Measurements from ENCODE around the gene LIMK2. TPM values are rescaled to one million over a fixed set of nuclear protein-coding genes. Genes with fewer than 3 reads are reported as not detected.
"Not testable (repeated sequence)": the region's sequence is repeated elsewhere in the genome, so short reads cannot be mapped to it uniquely, and the experiment has no call there.

Gene LIMK2
- total RNA-seq, 1 donor from 2014 or later, result 75.9 TPM

DNA sequence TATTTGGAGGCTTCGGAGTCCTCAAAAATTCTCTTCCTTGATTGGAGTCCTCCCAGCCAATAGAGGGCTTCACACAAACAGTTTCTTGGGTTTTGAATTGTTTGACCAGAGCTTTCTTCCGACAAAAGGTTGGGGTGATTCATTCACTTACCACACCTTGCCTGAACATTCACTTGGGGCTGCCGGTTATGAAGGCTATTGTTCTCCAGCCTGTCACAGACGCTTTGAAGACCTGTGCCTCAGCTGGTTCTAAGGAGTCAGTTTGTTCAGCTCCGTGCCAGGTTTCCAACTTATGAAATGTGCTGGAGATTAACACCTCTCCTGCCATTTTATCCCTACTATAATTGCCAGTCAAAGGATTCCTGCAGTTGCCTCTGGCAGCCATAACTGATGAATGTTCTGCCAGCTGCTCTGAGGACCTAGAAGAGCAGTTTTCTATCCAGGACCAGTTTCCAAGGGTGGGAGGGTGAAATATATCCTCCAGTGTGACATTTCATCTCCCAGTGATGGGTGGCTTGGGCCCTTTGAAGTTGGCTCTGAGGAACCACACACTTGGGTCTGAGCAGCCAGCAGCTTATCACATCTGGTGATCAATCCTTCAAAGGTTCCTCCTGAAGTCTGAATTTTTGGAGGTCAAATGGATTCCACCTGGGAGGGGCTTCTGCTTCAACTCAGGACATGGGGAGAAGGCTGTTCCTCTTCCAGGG, 31.4 kb downstream of the LIMK2 start:
- DNase-seq (ENCODE audit: low read depth in 2 of 2), result peak in 1 of 2 donors; percentile 62

DNA sequence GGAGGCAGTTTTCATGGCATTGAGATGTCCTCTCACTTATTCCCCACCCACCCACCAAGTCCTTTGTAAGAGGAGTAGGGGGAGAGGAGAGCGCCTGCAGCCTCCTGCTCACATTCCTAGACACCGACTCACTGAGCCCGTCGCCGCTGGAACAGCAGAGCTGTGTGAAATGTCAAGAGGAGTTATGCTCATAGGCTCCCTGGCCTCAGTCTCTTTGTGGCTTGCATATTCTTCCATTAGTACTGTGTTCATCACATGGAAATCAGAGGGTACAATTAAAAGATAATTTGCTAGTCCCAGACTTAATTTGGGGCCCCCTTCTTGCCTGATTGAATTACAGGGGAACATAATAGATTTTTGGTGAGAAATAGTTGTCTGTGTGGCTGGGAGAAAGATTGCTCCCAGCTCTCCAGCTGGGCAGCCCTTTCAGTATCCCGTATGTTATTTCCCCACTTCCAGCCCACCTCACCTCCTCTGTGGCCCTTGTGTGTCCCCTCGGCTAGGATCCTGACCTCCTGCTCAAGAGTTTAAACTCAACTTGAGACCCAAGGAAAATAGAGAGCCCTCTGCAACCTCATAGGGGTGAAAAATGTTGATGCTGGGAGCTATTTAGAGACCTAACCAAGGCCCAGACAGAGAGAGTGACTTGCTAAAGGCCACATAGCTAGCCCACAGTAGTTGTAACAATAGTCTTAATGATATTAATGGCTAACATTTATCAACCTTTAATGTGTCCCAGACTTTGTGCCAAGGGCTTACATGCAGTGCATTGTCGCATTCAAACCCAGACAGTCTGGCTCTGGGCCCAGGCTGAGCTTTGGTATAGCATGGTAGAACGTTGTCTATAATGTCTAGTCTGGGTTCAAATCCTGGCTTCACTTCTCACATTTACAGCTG, 32.2 kb downstream of the LIMK2 start:
- peak in 1 of 2 donors; percentile 79 for DNase-seq (ENCODE audit: low read depth in 2 of 2)

DNA sequence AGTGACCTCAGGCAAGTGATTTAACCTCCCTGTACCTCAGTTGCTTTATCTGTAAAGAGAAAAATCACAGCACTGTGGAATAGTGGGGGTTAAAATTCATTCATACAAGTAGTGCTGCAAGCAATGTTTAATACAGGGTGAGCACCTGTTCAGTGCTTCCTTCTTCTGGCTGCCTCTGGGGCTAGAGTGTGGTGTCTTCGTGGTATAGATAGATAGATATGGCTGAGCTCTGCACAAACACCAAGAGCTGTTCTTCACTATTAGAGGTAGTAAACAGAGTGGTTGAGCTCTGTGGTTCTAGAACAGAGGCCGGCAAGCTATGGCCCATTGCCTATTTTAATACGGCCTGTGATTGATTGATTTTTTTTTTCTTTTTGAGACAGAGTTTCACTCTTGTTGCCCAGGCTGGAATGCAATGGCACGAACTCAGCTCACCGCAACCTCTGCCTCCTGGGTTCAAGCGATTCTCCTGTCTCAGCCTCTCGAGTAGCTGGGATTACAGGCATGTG, 32.9 kb downstream of the LIMK2 start:
- DNase-seq (ENCODE audit: low read depth in 2 of 2), result no peak

DNA sequence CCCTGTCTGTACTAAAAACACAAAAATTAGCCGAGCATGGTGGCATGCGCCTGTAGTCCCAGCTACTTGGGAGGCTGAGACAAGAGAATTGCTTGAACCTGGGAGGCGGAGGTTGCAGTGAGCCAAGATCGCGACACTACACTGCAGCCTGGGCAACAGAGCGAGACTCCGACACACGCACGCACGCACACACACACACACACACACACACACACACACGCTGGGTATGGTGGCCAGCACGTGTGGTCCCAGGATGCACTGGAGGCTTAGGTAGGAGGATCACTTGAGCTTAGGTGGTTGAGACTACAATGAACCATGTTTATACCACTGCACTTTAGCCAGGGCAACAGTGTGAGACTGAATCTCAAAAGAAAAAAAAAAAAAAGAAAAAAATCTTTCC, 33.9 kb downstream of the LIMK2 start:
- not testable (repeated sequence) for DNase-seq (ENCODE audit: low read depth in 2 of 2)

DNA sequence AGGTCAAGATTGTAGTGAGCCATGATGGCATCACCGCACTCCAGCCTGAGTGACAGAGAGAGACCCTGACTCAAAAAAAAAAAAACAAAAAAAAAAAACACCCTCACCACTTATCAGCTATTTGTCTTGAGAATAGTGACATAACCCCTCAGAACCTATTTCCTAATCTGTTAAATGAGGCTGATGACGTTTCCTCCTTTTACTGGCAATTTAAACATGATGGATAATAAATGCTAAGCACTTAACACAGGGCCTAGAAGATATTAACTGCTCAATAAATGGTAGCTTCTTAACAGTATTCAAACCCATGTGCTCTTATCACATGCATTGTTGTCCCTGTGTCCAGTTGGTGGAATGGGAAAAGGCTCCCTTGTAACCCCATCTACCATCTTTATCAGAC, 34.6 kb downstream of the LIMK2 start:
- no peak for DNase-seq (ENCODE audit: low read depth in 2 of 2)

DNA sequence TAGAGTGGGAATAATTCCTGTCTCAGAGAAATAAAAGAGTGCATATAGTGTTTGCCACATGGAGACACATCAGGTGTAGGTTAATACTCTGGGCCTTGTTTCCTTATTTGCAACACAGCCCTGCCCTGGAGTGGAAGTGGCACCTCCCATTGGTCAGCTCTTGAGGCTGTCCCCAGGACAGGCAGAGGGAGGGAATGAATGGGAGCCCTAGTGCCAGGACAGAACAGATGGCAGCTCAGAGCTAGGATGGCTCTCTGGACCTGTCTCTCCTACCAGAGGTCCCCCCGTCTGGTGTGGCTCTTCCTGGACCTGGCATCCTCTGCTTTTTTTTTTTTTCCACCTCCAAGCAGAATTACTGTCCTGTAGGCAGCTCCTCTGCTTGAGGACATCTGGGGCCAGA, 35.6 kb downstream of the LIMK2 start:
- no peak for DNase-seq (ENCODE audit: low read depth in 2 of 2)

DNA sequence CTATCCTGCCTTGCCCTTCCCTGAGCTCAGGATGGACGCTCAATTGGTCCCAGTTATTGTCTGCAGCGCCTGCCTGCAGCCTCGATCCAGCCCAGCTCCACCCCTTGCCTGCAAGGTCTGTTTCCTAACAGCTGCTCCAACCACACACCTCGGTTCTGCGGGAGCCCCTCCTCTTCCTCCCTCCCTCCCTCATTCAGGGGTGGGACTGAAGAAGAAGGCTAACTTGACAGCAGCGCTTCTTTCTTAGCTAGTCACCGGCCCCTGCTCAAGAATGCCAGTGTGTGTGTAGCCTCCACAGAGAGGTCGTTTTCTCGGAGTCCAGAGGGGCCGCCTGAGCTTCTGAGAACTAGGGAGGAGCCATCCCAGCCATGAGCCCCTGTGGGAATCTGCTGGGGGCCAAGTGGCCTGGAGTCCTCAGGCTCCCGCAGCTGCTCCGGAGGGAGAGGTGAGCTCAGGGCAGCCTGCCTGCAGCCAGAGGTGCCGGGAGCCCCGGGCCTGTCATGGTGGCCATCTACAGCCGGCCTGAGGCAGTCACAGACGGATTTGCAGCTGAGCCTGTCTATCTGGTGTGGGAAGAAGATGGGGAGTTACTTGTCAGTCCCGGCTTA, 36.1 kb downstream of the LIMK2 start:
- peak; percentile 30 to 71 for DNase-seq (ENCODE audit: low read depth in 2 of 2)

DNA sequence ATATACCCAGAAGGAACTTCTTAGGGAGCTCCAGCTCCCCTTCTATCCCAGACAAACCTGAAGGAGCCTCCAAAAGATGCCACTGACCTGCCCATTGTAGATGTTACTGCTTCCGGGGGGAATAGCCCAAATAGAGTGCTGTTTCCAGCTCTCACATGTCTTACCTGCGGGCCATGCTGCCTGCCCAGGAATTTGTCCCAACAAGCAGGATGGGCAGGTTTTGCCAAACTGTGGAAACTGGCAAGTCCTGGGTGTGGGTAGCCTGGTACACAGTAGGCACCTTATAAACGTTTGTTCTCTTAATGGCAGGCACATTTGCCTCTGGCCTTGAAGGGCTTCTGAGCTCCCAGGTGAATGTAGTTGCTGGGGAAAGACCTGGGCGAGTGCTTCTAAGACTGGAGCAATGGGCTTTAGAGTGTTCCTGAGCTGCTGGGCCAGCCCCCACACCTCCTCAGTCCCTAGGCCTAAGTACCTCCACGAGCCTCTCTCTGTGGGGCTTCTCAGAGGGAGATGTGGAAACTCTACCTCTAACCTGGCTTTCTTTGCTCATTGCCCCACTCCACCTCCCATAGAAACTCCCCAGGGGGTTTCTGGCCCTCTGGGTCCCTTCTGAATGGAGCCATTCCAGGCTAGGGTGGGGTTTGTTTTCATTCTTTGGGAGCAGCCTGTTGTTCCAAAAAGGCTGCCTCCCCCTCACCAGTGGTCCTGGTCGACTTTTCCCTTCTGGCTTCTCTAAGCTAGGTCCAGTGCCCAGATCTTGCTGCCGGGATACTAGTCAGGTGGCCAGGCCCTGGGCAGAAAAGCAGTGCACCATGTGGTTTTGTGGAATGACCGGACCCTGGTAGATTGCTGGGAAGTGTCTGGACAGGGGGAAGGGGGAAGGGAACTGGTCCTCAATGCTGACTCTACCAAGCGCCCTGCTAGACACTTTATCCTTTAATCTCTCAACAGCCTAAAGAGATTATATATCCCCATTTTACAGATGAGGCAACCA, 37.2 kb downstream of the LIMK2 start:
- DNase-seq (ENCODE audit: low read depth in 2 of 2), result no peak

DNA sequence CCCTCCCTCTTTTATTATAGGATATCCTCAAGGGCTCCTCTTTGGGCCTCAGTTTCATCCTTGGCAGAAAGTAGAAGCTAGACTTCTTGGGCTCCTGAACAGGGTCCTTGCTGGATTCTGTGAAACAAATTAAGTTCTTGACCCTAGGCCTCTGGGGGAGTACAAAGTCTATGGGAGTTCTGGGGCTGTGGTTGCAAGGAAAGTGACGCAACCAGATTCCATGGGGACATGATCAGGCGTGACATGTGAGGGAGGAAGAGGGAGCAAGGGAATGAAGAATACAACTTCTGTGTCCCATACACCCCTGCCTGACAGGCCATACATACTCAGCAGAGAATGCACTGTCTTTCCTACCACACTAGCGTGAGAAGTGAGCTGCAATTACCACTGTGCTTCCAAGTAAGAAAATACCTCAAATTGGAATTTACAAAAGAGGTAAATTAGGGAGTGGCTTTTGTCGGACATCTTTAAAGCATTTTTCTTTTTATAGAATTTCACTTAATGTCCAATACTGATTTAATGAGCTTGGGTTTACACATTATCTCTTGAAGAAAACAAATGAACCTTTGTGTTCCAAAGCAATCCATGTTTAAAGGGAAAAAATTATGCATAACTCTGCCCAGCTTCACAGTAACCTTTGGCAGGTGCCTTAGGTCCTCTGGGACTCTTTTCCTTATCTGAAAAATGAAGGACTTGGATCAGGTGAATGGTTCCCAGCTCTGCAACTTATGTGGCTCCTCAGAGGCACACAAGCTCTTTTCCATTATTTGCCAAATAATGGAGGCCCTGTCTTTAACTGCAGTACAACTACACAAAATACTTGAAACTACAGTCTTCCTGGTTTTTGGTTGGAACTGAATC, 38.9 kb downstream of the LIMK2 start:
- DNase-seq (ENCODE audit: low read depth in 2 of 2), result no peak

DNA sequence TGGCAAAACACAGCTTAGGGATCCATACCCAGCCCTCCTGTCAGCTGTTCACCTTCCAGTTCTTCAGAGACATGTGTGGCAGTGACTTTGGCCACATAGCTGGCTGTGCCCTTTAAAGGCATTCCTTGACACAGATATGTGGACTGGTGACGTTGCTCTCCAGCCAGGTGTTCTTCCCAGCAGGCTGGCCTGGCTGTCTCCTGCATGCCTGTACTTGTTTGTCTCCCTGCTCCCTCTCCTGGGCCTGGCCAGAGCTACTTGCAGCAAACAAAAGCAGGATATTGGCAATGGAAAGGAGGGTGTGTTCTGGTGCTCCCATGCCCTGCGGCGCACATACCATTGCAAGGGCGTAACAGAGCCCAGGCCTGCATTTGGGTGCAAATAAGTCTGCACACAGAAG, 41.9 kb downstream of the LIMK2 start:
- DNase-seq (ENCODE audit: low read depth in 2 of 2), result peak; percentile 89 to 90

DNA sequence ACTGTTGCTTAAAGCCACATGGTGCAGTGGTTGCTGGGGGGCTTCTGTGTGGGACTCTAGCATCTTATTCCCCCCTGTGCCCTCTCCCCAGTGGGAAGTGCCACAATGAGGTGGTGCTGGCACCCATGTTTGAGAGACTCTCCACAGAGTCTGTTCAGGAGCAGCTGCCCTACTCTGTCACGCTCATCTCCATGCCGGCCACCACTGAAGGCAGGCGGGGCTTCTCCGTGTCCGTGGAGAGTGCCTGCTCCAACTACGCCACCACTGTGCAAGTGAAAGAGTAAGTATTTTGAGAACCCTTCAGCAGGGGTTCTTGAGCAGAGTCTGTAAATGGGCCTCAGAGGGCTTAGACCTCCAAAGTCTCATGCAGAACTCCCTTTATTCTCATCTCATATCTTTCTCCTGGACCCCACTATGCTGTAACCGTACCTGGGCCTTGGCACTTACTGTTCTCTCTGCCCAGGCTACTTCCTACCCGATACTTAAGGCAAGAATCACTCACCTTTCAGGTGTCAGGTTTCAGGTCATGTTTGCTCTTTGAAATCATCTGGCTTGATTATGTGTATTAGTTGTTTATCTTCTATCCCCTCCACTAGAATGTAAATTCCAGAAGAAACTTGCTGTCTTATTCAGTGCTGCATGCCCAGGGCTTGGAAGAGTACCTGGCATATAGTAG, 47.8 kb downstream of the LIMK2 start:
- no peak for DNase-seq (ENCODE audit: low read depth in 2 of 2)

DNA sequence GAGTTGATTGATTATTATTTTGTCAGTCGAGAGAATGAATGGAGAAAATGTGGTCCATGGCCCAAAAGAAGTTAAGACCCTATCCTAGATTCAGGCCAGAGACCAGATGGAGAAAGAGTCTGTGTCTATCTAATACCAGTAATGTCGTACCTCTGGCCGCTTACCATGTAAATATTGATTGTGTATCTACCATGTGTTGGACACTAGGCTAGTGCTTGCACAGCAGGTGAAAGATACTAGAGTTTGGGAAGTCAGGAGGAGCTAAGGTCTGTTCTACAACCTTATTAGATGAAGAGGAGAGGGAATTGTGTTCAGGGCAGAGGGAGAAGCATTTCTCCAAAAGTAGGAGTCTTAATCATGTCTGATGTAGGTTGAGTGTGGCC, 48.4 kb downstream of the LIMK2 start:
- no peak for DNase-seq (ENCODE audit: low read depth in 2 of 2)

DNA sequence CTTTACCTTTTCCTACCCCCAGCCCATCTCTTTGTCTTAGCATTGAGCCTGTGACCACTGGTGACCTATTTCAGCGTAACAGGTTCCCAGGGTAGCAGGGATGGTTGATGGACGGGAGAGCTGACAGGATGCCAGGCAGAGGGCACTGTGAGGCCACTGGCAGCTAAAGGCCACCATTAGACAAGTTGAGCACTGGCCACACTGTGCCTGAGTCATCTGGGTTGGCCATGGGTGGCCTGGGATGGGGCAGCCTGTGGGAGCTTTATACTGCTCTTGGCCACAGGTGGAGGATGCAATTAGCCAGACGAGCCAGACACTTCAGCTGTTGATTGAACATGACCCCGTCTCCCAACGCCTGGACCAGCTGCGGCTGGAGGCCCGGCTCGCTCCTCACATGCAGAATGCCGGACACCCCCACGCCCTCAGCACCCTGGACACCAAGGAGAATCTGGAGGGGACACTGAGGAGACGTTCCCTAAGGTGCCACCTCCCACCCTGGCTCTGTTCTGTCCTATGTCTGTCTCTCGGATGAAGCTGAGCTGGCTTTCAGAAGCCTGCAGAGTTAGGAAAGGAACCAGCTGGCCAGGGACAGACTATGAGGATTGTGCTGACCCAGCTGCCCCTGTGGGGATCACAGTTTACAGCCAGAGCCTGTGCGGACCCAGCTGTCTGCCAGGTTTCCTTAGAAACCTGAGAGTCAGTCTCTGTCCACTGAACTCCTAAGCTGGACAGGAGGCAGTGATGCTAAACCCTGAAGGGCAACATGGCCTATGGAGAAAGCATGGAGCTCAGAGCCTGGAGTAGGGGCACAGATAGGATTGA, 50.4 kb downstream of the LIMK2 start:
- DNase-seq (ENCODE audit: low read depth in 2 of 2), result no peak

DNA sequence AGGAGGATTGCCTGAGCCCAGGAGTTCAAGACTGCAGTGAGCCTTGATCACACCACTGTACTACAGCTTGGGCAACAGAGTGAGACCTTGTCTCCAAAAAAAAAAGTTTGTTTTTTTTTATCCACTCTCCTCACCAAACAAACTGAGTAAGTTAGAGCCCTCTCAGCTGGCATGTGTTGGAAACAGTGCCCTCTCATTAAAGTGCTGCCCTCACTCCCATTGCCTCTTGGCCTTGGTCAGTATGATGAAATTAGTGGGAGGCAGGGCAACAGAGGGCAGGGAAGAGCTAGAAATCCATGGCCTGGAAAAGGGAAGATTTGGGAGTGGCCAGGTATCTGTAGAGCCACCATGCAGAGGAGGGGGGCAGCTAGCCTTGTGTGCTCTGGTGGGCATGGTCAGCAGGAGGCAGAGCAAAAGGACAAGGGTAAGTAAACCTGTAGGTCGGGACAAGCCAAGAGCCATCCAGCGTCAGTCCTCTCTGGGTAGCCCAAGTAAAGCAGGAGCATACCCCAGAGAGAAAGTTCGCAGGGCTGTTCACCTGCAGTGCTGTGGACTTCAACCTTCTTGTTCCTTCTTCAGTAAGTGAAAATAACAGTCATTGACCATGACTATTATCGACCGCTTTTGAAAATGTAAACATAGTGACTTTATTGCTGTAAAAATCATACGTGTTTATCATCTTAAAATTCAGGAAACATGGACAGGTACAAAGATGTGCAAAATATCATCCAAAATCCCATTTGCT, 52.0 kb downstream of the LIMK2 start:
- DNase-seq (ENCODE audit: low read depth in 2 of 2), result no peak

DNA sequence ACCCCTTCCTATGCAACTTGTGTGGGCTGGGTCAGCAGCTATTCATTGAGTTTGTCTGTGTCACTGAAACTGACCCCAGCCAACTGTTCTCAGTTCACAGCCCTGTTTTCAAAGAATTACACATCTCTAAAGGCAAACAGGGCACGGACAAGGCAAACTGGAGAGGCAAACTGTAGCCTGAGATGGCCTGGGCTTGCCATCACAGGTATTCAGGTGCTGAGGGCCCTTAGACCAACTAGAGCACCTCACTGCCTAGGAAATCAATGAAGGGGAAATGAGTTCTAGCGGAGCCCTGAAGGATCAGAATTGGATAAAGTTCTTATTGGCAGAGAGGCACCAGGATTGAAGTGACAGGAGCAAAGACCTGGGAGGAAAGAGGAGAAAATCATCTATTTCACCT, 56.2 kb downstream of the LIMK2 start:
- no peak for DNase-seq (ENCODE audit: low read depth in 2 of 2)

DNA sequence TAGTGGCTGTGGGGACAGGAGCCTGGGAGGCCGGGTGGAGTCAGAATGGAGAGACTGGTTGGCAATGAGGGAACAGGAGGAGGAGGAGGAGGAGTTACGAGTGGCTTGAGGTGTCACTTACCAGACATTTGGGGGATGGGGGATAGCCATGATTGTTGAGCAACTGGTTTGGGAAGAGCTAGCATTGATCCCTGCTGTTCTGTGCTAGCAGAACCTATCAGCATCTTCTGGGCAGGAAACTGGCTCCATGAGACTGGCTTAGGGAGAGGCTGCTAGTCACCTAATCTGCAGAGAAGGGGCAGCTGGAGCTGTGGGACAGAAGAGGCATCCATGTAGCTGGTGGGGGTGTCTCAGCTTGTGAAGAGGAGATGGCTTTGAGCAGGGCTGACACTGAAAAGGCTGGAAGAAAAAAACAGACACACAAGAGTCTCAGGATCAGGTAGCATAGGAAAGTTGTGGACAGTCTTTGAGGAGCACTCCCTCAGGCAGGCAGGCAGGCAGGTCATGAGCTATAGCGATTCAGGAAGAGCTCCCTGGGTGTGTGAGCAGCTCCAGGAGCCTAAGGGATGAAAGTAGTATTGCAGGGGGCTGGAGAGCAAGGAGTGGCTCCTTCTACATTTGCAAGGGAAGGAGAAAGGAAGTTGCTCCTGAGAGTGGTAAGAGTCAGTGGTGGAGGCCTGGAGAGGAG, 57.9 kb downstream of the LIMK2 start:
- DNase-seq (ENCODE audit: low read depth in 2 of 2), result no peak

DNA sequence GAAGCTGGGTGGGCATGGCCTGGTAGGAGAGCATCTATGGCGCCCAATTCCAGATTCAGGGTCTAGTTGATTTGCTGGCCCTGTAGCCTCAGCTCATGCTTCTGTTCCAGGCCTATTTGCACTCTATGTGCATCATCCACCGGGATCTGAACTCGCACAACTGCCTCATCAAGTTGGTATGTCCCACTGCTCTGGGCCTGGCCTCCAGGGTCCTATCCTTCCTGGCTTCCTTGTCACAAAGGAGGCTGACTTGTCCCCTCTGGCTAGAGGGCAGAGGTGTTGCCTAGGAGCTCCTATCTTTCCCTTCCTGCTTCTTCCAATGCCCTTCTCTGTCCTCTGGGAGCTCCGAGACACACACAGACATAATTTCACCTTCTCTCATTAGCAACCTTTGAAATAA, 58.9 kb downstream of the LIMK2 start:
- DNase-seq (ENCODE audit: low read depth in 2 of 2), result no peak
